ACC112 (cell line): ENCODE results near the gene LPCAT3.

Experiments used
- H2AFZ ChIP-seq: fragments of 200-600 bp; sonication (generic); one replicate; pipeline ENCODE4 v1.6.0; 2017; ENCODE audit warnings: antibody characterized with exemption, low read length; ENCODE audit not compliant: unreplicated experiment
- H3K27ac ChIP-seq: fragments of 200-600 bp; sonication (generic); 2 replicates; pipeline ENCODE4 v1.5.1; 2014; ENCODE audit warnings: low read depth, mild to moderate bottlenecking, antibody characterized with exemption, low read length, moderate library complexity
- H3K27me3 ChIP-seq: fragments of 200-600 bp; sonication (generic); 2 replicates; pipeline ENCODE4 v1.6.1; 2014; ENCODE audit warnings: mild to moderate bottlenecking, antibody characterized with exemption, low read length, moderate library complexity, mixed read lengths; ENCODE audit not compliant: insufficient read depth
- H3K36me3 ChIP-seq: fragments of 200-600 bp; sonication (generic); 2 replicates; pipeline ENCODE4 v1.6.1; 2016; ENCODE audit warnings: mild to moderate bottlenecking, antibody characterized with exemption, low read length, moderate library complexity, mixed read lengths; ENCODE audit not compliant: insufficient read depth
- H3K4me1 ChIP-seq: fragments of 200-600 bp; sonication (generic); one replicate; pipeline ENCODE4 v1.6.1; 2016; ENCODE audit warnings: low read length, mixed read lengths; ENCODE audit not compliant: insufficient read depth, unreplicated experiment, control insufficient read depth
- H3K4me3 ChIP-seq: fragments of 200-600 bp; sonication (generic); 2 replicates; pipeline ENCODE4 v1.5.1; 2014; ENCODE audit warnings: mild to moderate bottlenecking, low read depth, low read length
- H3K79me2 ChIP-seq: fragments of 200-600 bp; sonication (generic); one replicate; pipeline ENCODE4 v1.6.0; 2016; ENCODE audit warnings: low read length; ENCODE audit not compliant: control insufficient read depth, unreplicated experiment, insufficient read depth

The LPCAT3 gene

GRCh38 chr12:6978611-6979011, 39.7 kb downstream of the LPCAT3 start:
- H3K27ac ChIP-seq, result no peak overlapping the region
- H3K4me3 ChIP-seq, result no peak overlapping the region
- H3K4me1 ChIP-seq, result no peaks in the 10 kb centered on the region
- H3K27me3 ChIP-seq, result no peaks in the 10 kb centered on the region
- peaks cover 22% of the 10 kb centered on the region; the same call in 1 of the 2 replicates for H3K36me3 ChIP-seq
- no peaks in the 10 kb centered on the region for H3K79me2 ChIP-seq
- H2AFZ ChIP-seq, result no peak overlapping the region

- peaks cover 22% of the 10 kb centered on the region; the same call in 1 of the 2 replicates for H3K36me3 ChIP-seq
- H3K4me1 ChIP-seq, result no peaks in the 10 kb centered on the region
- H2AFZ ChIP-seq, result no peak overlapping the region
- peaks cover under 1% of the 10 kb centered on the region for H3K79me2 ChIP-seq
- H3K4me3 ChIP-seq, result no peak overlapping the region
- no peaks in the 10 kb centered on the region for H3K27me3 ChIP-seq
- H3K27ac ChIP-seq, result no peak overlapping the region
Measured at GRCh38 chr12:6978188-6978587, 40.1 kb downstream of the LPCAT3 start.

GRCh38 chr12:6977653-6978052, 40.6 kb downstream of the LPCAT3 start:
- no peak overlapping the region for H2AFZ ChIP-seq
- H3K79me2 ChIP-seq, result peaks cover 6% of the 10 kb centered on the region
- H3K36me3 ChIP-seq, result peaks cover 22% of the 10 kb centered on the region; the same call in 1 of the 2 replicates
- H3K4me3 ChIP-seq, result no peak overlapping the region
- no peak overlapping the region for H3K27ac ChIP-seq
- no peaks in the 10 kb centered on the region for H3K27me3 ChIP-seq
- peaks cover 4% of the 10 kb centered on the region for H3K4me1 ChIP-seq

GRCh38 chr12:6975297-6976032, 42.8 kb downstream of the LPCAT3 start:
- Histone ChIP-seq H3K27me3 (no peaks in the 10 kb centered on the region), H2AFZ (no peak overlapping the region), H3K4me1 (peaks cover 14% of the 10 kb centered on the region), H3K4me3 (no peak overlapping the region), H3K79me2 (peaks cover 25% of the 10 kb centered on the region), H3K27ac (no peak overlapping the region), H3K36me3 (peaks cover 16% of the 10 kb centered on the region; the same call in 1 of the 2 replicates)

- Histone ChIP-seq H3K79me2 (peaks cover 38% of the 10 kb centered on the region), H3K36me3 (peaks cover 17% of the 10 kb centered on the region; the same call in 1 of the 2 replicates), H3K27me3 (no peaks in the 10 kb centered on the region), H3K27ac (no peak overlapping the region), H3K4me1 (peaks cover 16% of the 10 kb centered on the region), H3K4me3 (no peak overlapping the region), H2AFZ (no peak overlapping the region)
Measured at GRCh38 chr12:6974180-6974579, 44.1 kb downstream of the LPCAT3 start.

- peaks cover 54% of the 10 kb centered on the region for H3K79me2 ChIP-seq
- H3K27ac ChIP-seq, result peak overlapping the region; percentile 59
- H3K4me1 ChIP-seq, result peaks cover 22% of the 10 kb centered on the region
- peak overlapping the region; percentile 89 for H3K4me3 ChIP-seq
- H3K27me3 ChIP-seq, result no peaks in the 10 kb centered on the region
- H3K36me3 ChIP-seq, result peaks cover 19% of the 10 kb centered on the region; the same call in 1 of the 2 replicates
- H2AFZ ChIP-seq, result no peak overlapping the region
Measured at GRCh38 chr12:6970096-6970527, 48.2 kb downstream of the LPCAT3 start.

GRCh38 chr12:6968426-6968825, 49.9 kb downstream of the LPCAT3 start:
- Histone ChIP-seq H3K4me3 (peak overlapping the region; percentile 89), H3K27ac (no peak overlapping the region), H3K36me3 (peaks cover 12% of the 10 kb centered on the region; the same call in 1 of the 2 replicates)

GRCh38 chr12:6967651-6968100, 50.6 kb downstream of the LPCAT3 start:
- no peak overlapping the region for H2AFZ ChIP-seq
- peaks cover 49% of the 10 kb centered on the region for H3K79me2 ChIP-seq
- no peak overlapping the region for H3K27ac ChIP-seq
- peaks cover 12% of the 10 kb centered on the region; the same call in 1 of the 2 replicates for H3K36me3 ChIP-seq
- H3K27me3 ChIP-seq, result no peaks in the 10 kb centered on the region
- H3K4me3 ChIP-seq, result no peak overlapping the region
- peaks cover 18% of the 10 kb centered on the region for H3K4me1 ChIP-seq

More at GRCh38 chr12:6968426-6968825, 49.9 kb downstream of the LPCAT3 start:
- no peaks in the 10 kb centered on the region for H3K27me3 ChIP-seq
- peaks cover 54% of the 10 kb centered on the region for H3K79me2 ChIP-seq
- peaks cover 22% of the 10 kb centered on the region for H3K4me1 ChIP-seq
- H2AFZ ChIP-seq, result no peak overlapping the region

- peaks cover 36% of the 10 kb centered on the region for H3K79me2 ChIP-seq
Measured at GRCh38 chr12:6966351-6966750, 51.9 kb downstream of the LPCAT3 start.

GRCh38 chr12:6965714-6966113, 52.6 kb downstream of the LPCAT3 start:
- Histone ChIP-seq H2AFZ (no peak overlapping the region), H3K4me1 (peaks cover 27% of the 10 kb centered on the region), H3K27me3 (no peaks in the 10 kb centered on the region), H3K4me3 (no peak overlapping the region), H3K79me2 (peaks cover 30% of the 10 kb centered on the region), H3K27ac (no peak overlapping the region), H3K36me3 (peaks cover 12% of the 10 kb centered on the region; the same call in 1 of the 2 replicates)

More at GRCh38 chr12:6966351-6966750, 51.9 kb downstream of the LPCAT3 start:
- Histone ChIP-seq H3K4me3 (no peak overlapping the region), H3K36me3 (peaks cover 12% of the 10 kb centered on the region; the same call in 1 of the 2 replicates), H3K4me1 (peaks cover 22% of the 10 kb centered on the region), H3K27me3 (no peaks in the 10 kb centered on the region), H2AFZ (no peak overlapping the region), H3K27ac (no peak overlapping the region)
